NCI-H2107 treated with DMSO at 0.1 percent for 48 hours (cell line): ENCODE results near the gene IPO13.
A peak's percentile ranks its signal among the peaks of the same experiment; 100 is the strongest.

Source experiments
- DNase-seq: peaks from one replicate; lab custom pipeline; 2025; ENCODE audit not compliant: unreplicated experiment; lab: John Stamatoyannopoulos, UW

Gene IPO13

DNA sequence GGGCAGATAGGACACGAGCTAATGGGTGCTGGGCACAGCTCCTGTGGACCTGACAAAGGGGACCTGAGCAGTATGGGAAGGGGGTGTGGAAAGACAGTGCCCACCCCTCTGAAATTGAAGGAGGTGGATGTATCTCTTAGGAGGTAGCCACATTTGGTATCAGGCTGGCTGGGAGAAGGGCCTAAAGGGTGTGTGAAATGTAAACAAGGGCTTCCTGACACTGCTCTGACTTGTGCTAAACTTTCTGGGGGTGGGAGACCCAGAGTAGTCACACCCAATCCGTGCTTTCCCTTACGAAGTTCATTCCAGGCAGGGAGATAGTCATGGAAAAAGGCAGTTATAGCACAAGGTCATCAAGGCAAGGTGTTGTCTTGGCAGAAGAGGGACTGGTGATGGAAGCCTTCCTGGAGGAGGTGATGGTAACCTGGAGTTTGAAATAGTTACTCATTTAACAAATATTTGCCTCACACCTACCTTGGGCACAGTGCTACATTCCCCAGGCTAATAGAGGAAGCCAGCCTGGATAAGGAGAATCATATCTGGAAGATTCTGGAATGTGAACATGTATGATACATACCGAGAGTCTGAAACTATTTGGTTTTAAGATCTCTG lies 39.3 kb downstream of the IPO13 start:
- no peak for DNase-seq

DNA sequence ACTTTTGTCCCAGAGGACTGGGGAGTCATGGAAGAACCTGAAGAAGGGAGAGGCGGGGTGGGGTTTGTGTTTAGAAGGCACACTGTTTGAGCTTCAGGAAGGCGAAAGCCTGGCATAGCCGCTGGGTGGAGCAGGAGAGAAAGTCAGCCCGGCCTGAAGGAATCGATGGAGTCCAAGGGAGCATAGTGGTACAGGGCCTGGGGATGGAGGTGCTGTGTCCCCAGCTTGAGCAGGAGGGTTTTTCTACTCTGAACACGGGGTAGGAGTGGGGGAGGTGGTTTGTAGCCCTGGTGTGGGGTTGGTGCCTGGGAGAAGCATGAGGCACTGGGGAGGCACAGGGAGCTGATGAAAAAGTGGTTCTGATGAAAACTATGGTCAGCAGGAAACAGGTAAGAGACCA lies 40.0 kb downstream of the IPO13 start:
- no peak for DNase-seq

DNA sequence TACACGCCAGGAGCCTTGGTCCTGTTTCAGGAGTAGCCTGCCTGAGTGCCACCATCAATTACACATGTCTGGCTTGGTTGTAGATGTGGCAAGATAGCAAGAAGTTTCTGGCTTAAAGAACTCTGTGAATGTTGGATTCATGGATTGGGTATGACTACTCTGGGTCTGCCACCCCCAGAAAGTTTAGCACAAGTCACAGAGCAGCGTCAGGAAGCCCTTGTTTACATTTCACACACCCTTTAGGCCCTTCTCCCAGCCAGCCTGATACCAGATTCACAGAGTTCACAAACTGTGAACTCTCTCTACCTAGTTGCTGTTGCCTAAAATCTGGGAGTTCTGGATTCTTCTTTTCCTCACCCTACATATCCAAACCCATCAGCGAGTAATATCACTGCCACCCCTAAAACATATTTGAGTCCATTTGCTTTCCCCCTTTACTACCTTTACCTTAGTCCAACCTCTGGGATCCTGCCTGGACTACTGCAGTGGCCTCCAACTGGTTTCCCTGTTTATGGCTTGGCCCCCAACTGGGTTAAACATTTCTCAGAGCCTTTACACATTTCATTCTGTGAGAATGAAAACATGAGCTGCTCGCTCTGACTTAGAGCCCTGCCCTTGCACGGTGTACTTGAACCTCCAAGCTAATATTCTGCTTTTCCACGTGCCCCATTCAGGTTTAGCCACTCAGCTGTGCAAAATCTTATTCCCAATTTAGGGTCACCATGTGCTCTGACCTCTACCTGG lies 40.6 kb downstream of the IPO13 start:
- no peak for DNase-seq

DNA sequence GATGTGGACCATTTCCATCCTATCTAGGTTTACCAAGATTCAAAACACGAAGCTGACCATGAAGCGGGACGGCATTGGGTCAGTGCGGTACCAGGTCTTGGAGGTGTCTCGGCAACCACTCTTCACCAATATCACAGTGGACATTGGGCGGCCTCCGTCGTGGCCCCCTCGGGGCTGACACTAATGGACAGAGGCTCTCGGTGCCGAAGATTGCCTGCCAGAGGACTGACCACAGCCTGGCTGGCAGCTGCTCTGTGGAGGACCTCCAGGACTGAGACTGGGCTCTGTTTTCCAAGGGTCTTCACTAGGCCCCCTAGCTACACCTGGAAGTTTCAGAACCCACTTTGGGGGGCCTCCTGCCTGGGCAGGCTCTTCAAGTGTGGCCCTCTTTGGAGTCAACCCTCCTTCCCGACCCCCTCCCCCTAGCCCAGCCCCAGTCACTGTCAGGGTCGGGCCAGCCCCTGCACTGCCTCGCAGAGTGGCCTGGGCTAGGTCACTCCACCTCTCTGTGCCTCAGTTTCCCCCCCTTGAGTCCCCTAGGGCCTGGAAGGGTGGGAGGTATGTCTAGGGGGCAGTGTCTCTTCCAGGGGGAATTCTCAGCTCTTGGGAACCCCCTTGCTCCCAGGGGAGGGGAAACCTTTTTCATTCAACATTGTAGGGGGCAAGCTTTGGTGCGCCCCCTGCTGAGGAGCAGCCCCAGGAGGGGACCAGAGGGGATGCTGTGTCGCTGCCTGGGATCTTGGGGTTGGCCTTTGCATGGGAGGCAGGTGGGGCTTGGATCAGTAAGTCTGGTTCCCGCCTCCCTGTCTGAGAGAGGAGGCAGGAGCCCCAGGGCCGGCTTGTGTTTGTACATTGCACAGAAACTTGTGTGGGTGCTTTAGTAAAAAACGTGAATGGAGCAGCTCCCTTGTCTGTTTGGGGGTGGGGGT lies 43.8 kb downstream of the IPO13 start:
- no peak for DNase-seq

DNA sequence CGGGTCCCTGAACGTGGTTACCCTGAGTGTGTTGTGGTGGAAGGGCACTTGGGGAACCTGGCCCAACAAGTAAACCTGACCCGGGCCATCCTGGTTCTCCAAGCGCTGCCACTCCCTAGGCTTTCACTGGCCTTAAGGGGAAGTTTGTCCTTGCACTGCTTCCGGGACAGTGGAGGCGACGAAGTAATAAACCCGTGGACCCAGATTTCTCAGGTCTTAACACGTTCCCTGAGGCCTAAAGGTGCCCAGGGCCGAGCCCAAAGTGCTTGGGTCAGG lies 44.4 kb downstream of the IPO13 start:
- no peak for DNase-seq

DNA sequence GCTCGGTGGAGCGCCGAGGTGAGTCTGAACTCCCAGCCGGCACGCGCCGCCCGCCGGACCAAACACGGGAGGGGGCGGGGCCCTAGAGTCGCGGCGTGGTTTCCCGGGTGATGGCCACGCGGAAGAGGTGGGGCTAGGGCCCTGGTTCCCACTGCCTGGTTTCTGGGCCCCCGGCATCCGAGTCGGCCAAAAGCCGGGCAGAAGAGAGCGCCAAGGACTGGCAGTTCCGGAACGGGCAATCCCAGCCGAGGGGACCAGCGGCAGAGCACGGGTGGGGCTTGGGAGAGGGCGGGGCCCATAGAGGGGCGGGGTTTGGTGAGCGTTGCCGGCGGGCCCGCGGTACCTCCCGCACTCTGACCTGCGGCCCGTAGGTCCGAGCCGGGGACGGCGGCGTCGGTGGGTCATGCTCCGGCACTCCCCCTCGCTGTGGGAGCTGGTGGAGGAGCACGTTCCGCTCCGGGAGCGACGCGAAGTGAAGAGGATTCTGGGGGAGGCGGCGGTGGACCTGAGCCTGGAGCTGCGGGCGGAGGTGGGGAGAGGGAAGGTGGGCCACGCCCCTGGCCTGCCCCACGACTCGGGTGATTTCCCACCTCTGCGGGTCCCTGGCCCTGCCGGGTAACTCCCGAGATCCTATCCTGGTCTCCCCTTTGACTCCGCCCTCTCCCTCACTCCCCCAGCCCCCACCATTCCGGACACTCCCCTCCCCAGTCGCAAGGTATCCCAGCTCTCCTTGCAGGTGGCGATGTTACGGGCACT lies 44.9 kb downstream of the IPO13 start, which contains the start of gene CCDC24:
Gene CCDC24, plus strand, starts transcription at position 124 of the 756 bp plus-strand sequence. Its CDS starts 280 bp downstream, at position 404.
- peak; percentile 46 for DNase-seq

DNA sequence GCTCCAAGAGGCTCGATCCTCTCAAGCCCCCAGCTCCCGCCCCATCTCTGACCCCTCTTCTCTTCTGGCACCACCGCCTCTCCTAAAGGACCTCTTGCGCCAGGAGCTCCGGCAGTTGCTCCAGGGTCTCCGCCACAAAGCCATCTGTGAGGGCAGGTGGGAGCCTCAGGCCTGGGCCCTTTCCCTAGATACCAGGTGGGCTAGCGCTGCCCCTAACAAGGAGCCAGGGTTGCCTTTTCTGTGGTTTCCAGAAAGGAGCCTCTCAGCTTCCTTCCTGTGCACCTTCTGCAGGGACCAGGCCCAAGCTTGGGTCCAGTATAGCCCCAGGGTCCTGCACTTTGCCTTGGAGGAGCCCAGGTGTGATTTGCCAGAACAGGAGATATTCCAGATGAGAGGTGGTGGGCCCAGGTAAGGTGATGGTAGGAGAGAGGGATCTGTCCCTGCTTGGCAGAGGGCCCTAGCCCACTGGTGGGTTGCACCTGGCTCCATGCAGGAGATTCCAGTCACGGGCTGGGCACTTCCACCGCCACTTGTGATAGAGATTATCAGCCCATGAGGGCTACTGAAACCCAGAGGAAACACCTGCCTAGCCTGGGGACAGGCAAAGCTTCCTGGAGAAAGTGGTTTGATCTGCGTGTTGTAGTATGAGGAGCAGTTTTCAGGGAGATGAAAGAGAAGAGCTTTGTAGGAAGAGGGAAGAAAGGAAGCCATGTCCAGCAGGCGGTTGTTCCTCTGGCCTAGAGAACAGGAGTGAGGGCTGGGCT lies 45.7 kb downstream of the IPO13 start:
- no peak for DNase-seq

DNA sequence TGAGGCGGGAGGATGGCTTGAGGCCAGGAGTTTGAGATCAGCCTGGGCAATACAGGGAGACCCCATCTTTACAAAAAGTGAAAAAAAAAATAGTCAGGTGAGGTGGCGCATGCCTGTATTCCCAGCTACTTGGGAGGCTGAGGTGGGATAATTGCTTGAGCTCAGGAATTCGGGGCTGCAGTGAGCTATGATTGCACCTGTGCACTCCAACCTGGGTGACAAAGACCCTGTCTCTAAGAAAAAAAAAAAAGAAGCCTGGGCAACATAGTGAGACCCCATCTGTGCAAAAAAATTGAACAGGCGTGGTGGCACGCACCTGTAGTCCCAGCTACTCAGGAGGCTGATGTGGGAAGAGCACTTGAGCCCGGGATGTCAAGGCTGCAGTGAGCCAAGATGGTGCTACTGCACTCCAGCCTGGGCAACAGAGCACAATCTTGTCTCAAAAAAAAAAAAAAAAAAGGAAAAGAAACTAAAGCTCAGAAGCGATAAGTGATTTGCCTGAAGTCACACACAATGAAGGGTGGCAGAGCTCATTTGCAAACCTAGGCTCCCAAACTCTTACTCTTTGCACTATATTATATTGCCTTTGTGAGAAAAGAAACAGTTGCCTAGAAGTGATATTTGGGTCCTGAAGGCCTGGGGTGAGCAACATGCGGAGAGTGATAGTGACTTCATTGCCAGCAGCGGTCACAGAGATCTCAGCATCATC lies 46.6 kb downstream of the IPO13 start:
- no peak for DNase-seq

DNA sequence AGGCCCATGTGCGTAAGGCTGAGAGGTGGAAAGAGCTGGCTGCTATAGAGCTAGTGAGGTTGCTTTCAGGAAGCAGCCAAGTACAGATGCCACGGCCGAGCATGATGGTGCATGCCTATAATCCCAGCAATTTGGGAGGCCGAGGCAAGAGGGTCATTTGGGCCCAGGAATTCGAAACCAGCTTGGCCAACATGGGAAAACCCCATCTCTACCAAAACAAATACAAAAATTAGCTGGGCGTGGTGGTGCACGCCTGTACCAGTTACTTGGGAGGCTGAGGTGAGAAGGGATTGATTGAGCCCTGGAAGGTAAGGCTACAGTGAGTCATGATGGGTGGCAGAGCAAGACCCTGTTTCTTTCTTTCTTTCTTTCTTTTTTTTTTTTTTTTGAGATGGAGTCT lies 47.3 kb downstream of the IPO13 start:
- DNase-seq, result no peak

DNA sequence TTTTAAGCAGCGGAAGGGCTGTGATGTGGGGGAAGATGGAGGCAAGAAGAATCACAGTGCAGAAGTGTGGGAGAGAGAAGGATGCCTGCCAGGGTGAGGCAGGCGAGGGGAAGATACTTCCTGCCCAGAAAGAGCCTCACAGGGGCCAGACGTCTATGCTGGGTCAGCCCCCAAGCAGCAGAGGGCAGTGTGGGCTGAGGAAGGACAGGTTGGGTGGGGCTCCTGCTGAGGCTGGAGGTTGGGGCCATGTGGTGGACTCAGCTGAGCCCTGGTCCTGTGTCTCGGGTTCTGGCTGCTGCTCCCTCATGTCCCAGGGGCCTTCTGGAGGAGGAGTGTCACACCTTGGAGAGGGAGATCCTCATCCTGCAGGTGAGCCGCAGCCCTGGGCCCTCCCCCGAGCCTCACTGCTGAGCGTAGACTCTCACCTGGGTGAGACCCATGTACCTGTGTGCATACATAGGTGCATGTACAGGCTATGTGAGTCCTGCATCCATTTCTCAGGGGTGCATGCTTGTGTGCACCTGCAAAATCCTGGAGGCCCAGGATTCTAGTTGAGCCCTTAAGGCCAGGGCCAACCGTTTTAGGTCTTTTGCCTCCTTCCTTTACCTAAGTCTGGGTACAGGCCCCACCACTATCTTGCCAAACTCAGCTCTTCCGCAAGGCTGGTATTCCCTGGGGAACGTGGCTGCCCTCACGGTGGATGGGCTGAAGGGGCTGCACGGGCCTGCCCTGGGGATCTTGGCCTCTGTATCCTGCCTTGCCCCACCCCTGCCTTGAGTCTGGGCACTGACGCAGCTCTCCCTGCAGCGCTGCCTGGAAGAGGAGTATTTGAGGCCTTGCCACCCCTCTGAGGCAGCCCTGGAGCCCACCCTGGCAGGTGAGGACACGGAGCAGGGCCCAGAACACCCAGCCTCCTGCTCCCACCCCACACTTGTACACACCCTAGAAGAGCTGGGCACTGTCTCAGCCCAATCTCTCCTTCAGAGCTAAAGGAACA lies 48.3 kb downstream of the IPO13 start:
- DNase-seq, result no peak

DNA sequence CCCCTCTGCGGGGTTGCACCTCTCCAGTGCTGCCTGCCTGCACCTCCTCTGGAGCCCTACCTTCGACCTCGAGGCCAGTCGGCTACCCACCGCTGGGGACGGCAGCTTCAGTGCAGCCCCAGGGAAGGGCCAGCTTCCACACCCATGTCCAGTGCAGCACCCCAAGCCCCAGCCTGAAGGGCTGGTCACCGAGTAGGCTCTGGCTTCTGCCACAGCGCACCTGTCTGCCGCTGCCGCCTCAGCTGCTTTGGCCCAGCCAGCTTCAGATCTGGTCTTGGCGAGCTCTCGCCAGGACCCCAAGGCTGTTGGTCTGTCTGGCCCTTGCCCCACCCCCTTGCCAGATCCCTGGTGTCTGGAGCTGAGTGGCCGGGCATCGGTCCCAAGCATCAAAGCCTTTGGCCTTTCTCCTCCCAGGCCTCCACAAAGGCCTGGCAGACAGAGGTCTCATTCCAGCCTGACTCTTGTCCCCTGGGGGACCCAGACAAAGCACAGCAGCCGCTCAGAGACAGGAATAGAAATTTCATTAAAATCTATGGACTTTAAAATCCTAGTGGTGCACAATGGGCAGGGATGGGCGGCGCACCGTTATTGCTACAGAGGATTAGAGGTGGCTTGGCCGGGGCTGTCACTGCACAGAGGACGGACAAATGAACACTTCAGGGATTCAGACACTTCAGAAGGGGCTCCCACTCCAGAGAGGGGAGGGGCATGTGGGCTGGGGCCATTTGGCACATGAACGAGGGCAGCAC lies 49.4 kb downstream of the IPO13 start:
- DNase-seq, result no peak

DNA sequence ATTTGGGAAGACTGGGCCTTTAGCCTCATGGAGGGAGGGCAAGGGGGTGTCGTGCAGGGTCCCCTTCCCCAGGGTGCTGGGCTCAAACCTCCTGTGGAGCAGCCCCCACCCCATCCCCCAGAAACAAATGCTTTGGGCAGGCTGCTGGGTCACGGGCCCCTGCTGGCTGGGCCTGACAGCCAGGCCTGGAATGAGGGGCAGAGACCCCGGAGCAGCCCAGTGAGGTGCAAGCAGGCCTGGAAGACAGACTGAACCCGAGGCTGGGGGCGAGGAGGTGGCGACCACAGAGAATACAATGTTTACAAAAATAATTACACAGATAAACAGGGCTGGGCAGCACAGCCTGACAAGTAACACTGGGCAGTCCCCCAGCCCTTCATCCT lies 50.0 kb downstream of the IPO13 start:
- DNase-seq, result no peak

DNA sequence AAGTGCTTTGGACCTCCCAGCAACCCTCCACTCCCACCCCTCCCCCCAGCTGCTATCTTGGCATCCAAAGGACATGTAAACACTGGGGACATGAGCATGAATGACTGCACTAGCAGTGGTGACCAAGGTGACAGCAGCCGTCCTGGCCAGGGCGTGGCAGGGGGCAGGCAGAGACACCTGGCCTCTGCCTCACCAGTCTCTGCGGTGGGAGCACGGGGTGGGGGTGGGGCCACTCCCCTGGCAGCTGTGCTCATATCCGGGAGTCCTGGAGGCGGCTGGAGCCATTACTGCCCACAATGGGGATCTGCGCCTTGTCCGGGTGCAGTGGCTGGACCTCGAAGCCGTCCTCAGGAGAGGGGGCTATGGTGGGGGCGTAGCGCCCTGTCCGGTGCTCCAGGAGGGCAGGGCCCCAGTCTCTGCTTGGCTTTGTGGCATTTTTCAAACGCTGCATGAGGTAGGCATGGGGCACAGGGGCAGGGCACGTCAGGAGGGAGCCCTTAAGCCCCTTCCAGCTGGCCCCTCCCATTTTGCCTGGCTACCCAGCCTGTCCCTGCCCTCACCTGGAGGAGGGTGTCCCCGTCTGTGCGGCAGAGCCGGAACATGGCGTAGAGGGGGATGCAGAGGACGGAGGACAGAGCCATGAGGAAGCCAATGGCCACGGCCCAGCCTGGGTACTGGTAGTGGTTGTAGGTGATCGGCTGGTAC lies 50.7 kb downstream of the IPO13 start:
- DNase-seq, result no peak

DNA sequence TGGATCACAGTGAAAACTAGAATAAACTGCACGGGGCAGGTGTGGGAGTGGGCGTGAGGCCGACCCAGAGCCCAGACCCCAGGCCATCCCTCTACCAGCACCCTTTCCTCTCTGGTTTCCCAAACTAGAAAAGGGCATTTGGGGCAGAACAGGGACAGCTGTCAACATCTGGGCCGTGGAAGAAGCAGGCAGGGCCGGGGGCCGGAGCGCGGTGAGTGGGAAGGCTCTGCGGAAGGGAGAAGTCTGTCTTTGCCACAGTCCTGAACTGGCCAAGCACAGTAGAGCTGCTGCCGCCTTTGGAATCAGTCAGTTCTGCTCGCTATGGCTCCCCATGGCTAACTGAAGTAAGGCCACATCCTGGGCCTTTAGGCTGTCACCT lies 51.2 kb downstream of the IPO13 start:
- DNase-seq, result no peak

DNA sequence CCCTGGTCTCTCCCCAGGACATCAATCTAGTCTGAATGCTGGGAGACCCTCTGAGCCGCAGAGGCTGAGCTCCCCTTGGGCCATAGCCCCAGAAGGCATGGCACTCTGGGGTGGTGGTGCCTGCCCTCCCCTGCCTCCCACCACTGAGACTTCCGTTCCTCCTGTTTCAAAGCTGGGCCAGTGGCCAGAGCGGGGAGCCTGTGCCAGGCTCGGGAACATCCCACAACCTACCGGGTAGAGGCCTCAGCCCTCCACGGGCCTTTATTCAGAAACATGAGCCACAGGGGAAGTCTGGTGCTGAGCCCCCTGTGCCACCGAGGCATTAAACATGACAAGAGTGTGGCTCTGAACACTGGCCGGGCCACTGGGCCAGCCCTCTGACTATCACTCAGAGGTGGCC lies 52.7 kb downstream of the IPO13 start:
- no peak for DNase-seq

DNA sequence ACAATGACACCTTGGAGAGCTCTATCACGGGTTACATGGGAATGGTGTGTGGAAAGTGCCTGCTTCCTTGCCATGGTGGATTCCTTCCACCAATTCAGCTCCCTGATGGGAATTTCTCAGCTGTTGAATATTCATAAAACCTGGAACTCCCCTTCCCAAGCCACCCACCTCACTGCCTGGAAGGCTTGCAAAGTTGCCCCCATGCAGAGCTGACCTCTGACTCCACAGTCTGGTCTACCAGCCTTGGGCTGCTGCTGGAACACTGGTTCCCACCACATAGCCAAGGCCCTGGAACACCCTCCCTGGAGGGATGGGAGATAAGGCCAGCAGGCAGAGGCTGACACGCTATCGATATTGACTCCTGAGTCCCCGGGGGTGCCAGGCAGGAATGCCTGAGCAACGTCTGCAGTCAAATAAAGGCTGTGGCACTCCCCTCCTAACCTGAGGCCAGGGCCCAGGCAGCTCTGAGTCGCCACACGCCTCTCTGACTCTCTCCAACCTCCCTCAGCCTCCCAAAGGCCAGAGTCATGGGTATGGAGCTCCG lies 53.4 kb downstream of the IPO13 start:
- no peak for DNase-seq

DNA sequence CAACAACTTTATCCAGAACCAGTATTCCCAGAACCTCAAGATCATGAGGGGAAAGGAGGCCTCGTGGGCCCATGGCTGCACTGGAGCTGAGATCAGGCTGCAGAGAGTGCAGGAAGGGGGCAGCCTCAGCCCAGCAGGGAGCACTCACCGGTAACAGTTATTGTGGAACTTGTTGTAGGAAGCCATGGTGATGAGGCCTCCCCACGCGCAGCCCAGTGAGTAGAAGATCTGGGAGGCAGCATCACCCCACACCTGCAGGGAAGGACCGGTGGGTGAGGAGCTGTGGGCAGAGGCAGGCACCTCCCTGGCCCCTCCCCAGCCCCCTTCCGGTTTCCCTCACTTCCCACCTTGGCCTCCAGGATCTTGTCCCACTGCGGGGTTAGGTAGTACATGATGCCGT lies 55.4 kb downstream of the IPO13 start:
- DNase-seq, result no peak
